ENCODE results near the gene FAHD2A. TPM values are rescaled to one million over a fixed set of nuclear protein-coding genes. Genes with fewer than 3 reads are reported as not detected.

Gene FAHD2A
- total and polyA plus RNA-seq, 2 of the 8 experiments (the other 6 are each of a cell fraction or from before 2014, with no cell fraction given) = 24.2 to 26.7 TPM

DNA sequence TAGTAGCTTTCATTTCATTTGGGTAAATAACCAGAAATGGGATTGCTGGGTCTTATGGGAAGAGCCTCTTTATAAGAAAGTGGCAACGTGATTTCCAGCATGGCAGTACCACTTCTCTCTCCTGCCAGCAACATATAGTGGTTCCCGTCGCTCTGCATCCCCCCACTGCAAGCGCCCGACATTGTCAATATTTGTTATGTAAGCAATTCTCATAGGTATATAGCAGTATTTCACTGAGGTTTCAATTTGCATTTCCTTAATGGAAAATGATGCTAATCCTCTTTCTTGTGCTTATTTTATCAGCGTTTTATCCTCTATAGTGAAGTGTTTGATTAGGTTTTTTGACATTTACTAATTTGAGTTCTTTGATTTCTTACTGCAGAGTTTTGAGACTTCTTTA is 36.0 kb upstream of the FAHD2A start:
- Histone ChIP-seq H4K91ac (replicated peaks; ENCODE audit: insufficient read length, low read length) (no peak overlapping the region), H3K18ac (ENCODE audit: extremely low read depth, low read length) (no peak overlapping the region), H3K56ac (replicated peaks; ENCODE audit: insufficient read length, low read depth, low read length) (no peak overlapping the region), H3K23ac (ENCODE audit: insufficient read length) (no peak overlapping the region), H2AK5ac (ENCODE audit: low read depth, low read length) (no peak overlapping the region), H3K4ac (replicated peaks; ENCODE audit: insufficient read length, low read depth, low read length) (no peak overlapping the region), H4K5ac (ENCODE audit: insufficient read length, low read depth, low read length) (no peak overlapping the region), H2BK120ac (replicated peaks; ENCODE audit: low read depth, low read length) (no peak overlapping the region), H2BK12ac (ENCODE audit: low read depth, low read length) (no peak overlapping the region), H3K14ac (ENCODE audit: insufficient read length) (no peak overlapping the region), H3K9me3 (ENCODE audit: insufficient read depth in 2 of 2, low read depth in 1 of 2, low read length in 1 of 2) (peaks cover 47 to 64% of the 10 kb centered on the region in 2 experiments), H3K27me3 (replicated peaks in 1 of 4; ENCODE audit: control insufficient read depth in 3 of 4, extremely low read depth in 1 of 4, insufficient read depth in 3 of 4, low read length in 3 of 4) (no peaks in the 10 kb centered on the region), H4K20me1 (replicated peaks in 1 of 2; ENCODE audit: control insufficient read depth in 1 of 2, insufficient read depth in 2 of 2, low read length in 2 of 2) (no peaks in the 10 kb centered on the region), H3K27ac (ENCODE audit: low read depth, low read length) (no peak overlapping the region), H3K4me3 (ENCODE audit: extremely low read depth in 1 of 4, insufficient read depth in 2 of 4, low read depth in 3 of 4, low read length in 4 of 4) (no peak overlapping the region), H4K8ac (ENCODE audit: extremely low read depth, insufficient read depth, low read length) (no peak overlapping the region), H2AFZ (ENCODE audit: low read length) (no peak overlapping the region), H3K79me2 (ENCODE audit: control insufficient read depth in 1 of 2, insufficient read depth in 2 of 2, low read length in 2 of 2) (no peaks in the 10 kb centered on the region), H3K9ac (replicated peaks in 1 of 4; ENCODE audit: extremely low read depth in 1 of 4, low read depth in 3 of 4, low read length in 3 of 4) (no peak overlapping the region), H3K79me1 (ENCODE audit: low read depth, low read length) (no peaks in the 10 kb centered on the region), H2BK20ac (ENCODE audit: low read length) (no peak overlapping the region), H3K4me1 (replicated peaks in 1 of 4; ENCODE audit: control insufficient read depth in 3 of 4, insufficient read depth in 4 of 4, low read length in 3 of 4) (no peaks in the 10 kb centered on the region), H3K4me2 (ENCODE audit: insufficient read depth in 1 of 2, low read depth in 2 of 2, low read length in 2 of 2) (no peak overlapping the region), H3K23me2 (ENCODE audit: low read depth, low read length) (no peaks in the 10 kb centered on the region), H3K36me3 (ENCODE audit: control insufficient read depth in 2 of 4, insufficient read depth in 4 of 4, low read length in 3 of 4) (no peaks in the 10 kb centered on the region), H2BK5ac (ENCODE audit: low read depth, low read length) (no peak overlapping the region), H2BK15ac (ENCODE audit: low read length) (no peak overlapping the region)
- WGBS, 2 experiments (ENCODE audit: extremely low coverage in 1 of 2, insufficient coverage in 1 of 2, insufficient read length in 1 of 2, insufficient replicate concordance in 2 of 2, low coverage in 1 of 2, low lambda C conversion rate in 2 of 2, missing lambda C conversion rate in 1 of 2) = 77% methylated on average over 6 of the region's 6 CpGs; no CpG with 5 or more reads in 1 of the 2 experiments
- TF ChIP-seq, protein P1, sequence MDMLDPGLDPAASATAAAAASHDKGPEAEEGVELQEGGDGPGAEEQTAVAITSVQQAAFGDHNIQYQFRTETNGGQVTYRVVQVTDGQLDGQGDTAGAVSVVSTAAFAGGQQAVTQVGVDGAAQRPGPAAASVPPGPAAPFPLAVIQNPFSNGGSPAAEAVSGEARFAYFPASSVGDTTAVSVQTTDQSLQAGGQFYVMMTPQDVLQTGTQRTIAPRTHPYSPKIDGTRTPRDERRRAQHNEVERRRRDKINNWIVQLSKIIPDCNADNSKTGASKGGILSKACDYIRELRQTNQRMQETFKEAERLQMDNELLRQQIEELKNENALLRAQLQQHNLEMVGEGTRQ (IDR thresholded peaks at IDR 0.05; ENCODE audit: low read length) = no peak
- DNase-seq (ENCODE audit: low read depth in 1 of 2, low spot score in 2 of 2) (no peak), FAIRE-seq (no peak)
- POLR2A ChIA-PET (ENCODE audit: partially characterized antibody) = no interaction called here
- CTCF ChIA-PET (ENCODE audit: partially characterized antibody) = no interaction called here
